Measurements from ENCODE around the gene FLVCR2. TPM values are rescaled to one million over a fixed set of nuclear protein-coding genes. Genes with fewer than 3 reads are reported as not detected.
A peak's percentile ranks its signal among the peaks of the same experiment; 100 is the strongest.

FLVCR2 gene
- total and polyA plus RNA-seq, 2 of the 13 experiments (the other 11 are each of a cell fraction or from before 2014, with no cell fraction given), result 9.9 to 10.5 TPM

GRCh38 chr14:75539561-75540478 is 38.6 kb upstream of the FLVCR2 start (continued):
- TF ChIP-seq TFAP4 (IDR thresholded peaks at IDR 0.05; ENCODE audit: borderline replicate concordance, low read depth) (no peak), SAP130 (CRISPR knock-in tag; IDR thresholded peaks at IDR 0.05; ENCODE audit: low read depth) (peak; percentile 28; the same call in 1 of the 2 replicates), ATF2 (CRISPR knock-in tag; IDR thresholded peaks at IDR 0.05) (no peak), CENPX (CRISPR knock-in tag; IDR thresholded peaks at IDR 0.05) (no peak), TCF7 (IDR thresholded peaks at IDR 0.05; ENCODE audit: low read depth) (no peak), ZNF251 (CRISPR knock-in tag; IDR thresholded peaks at IDR 0.05) (no peak), GABPB1 (CRISPR knock-in tag; IDR thresholded peaks at IDR 0.05) (no peak), SUZ12 (IDR thresholded peaks at IDR 0.05; ENCODE audit: low read depth, low read length) (no peak), ZFY (CRISPR knock-in tag; IDR thresholded peaks at IDR 0.05) (no peak), HMGA1 (CRISPR knock-in tag; conservative IDR thresholded peaks at IDR 0.05) (no peak), DNMT1 (CRISPR knock-in tag; IDR thresholded peaks at IDR 0.05) (no peak), TGIF2 (CRISPR knock-in tag; IDR thresholded peaks at IDR 0.05) (no peak), POLR2G (IDR thresholded peaks at IDR 0.05; ENCODE audit: low read depth, low read length) (no peak), SPEN (CRISPR knock-in tag; IDR thresholded peaks at IDR 0.05; ENCODE audit: low read depth) (no peak), MTA1 (CRISPR knock-in tag; IDR thresholded peaks at IDR 0.05; ENCODE audit: borderline replicate concordance) (peak; percentile 49; the same call in 1 of the 2 replicates), ZNF446 (CRISPR knock-in tag; IDR thresholded peaks at IDR 0.05) (no peak), ZNF367 (CRISPR knock-in tag; IDR thresholded peaks at IDR 0.05; ENCODE audit: borderline replicate concordance) (no peak)
- TF ChIP-seq, protein P1, sequence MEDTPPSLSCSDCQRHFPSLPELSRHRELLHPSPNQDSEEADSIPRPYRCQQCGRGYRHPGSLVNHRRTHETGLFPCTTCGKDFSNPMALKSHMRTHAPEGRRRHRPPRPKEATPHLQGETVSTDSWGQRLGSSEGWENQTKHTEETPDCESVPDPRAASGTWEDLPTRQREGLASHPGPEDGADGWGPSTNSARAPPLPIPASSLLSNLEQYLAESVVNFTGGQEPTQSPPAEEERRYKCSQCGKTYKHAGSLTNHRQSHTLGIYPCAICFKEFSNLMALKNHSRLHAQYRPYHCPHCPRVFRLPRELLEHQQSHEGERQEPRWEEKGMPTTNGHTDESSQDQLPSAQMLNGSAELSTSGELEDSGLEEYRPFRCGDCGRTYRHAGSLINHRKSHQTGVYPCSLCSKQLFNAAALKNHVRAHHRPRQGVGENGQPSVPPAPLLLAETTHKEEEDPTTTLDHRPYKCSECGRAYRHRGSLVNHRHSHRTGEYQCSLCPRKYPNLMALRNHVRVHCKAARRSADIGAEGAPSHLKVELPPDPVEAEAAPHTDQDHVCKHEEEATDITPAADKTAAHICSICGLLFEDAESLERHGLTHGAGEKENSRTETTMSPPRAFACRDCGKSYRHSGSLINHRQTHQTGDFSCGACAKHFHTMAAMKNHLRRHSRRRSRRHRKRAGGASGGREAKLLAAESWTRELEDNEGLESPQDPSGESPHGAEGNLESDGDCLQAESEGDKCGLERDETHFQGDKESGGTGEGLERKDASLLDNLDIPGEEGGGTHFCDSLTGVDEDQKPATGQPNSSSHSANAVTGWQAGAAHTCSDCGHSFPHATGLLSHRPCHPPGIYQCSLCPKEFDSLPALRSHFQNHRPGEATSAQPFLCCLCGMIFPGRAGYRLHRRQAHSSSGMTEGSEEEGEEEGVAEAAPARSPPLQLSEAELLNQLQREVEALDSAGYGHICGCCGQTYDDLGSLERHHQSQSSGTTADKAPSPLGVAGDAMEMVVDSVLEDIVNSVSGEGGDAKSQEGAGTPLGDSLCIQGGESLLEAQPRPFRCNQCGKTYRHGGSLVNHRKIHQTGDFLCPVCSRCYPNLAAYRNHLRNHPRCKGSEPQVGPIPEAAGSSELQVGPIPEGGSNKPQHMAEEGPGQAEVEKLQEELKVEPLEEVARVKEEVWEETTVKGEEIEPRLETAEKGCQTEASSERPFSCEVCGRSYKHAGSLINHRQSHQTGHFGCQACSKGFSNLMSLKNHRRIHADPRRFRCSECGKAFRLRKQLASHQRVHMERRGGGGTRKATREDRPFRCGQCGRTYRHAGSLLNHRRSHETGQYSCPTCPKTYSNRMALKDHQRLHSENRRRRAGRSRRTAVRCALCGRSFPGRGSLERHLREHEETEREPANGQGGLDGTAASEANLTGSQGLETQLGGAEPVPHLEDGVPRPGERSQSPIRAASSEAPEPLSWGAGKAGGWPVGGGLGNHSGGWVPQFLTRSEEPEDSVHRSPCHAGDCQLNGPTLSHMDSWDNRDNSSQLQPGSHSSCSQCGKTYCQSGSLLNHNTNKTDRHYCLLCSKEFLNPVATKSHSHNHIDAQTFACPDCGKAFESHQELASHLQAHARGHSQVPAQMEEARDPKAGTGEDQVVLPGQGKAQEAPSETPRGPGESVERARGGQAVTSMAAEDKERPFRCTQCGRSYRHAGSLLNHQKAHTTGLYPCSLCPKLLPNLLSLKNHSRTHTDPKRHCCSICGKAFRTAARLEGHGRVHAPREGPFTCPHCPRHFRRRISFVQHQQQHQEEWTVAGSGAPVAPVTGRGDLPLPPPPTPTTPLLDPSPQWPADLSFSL (CRISPR knock-in tag; IDR thresholded peaks at IDR 0.05), result no peak

Measured in HepG2 (cell line).